HG03066 (cell line): ENCODE measurements around the gene CD6.

Experiments
- ATAC-seq: cut with Tn5 transposase; IDR thresholded peaks from one replicate; pipeline ENCODE4 v1.9.1; 2021; ENCODE audit warnings: low read depth; ENCODE audit not compliant: unreplicated experiment

Gene CD6

GRCh38 chr11:61069427-61069826, 97.9 kb downstream of the CD6 start:
- no peak for ATAC-seq
